ENCODE results near the gene ECHDC1.
"Not testable (repeated sequence)": the region's sequence is repeated elsewhere in the genome, so short reads cannot be mapped to it uniquely, and the experiment has no call there.

ECHDC1 gene

DNA sequence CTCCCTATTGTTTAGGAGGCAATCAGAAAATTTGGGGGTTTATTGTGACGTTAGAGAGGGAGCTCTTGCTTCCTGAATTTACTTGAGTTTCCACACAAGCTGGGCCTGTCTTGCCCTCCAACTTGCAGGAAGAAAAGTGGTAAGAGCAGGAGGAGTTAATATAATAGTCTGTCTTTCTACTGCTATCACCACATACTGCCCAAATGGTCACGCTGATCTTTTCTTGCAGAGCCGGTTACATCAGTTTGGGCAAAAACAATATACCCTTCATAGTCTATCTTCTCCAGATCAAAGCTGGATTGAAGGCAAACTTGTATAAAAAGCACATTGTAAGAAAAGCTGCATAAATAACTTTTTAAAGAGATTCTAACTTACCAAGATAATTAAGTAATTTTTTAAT lies 46.3 kb upstream of the ECHDC1 start:
- Histone ChIP-seq H3K4me1 (ENCODE audit: insufficient read depth, low read length, poor library complexity, severe bottlenecking) (no peaks in the 10 kb centered on the region), H3K9me3 (ENCODE audit: insufficient read depth, low read depth, low read length) (no peaks in the 10 kb centered on the region), H3K36me3 (ENCODE audit: insufficient read depth, low read length) (no peaks in the 10 kb centered on the region), H3F3A (ENCODE audit: low read depth) (no peaks in the 10 kb centered on the region), H2AFZ (ENCODE audit: low read length) (no peak overlapping the region), H4K20me1 (ENCODE audit: insufficient read depth, low read length, poor library complexity, severe bottlenecking) (no peaks in the 10 kb centered on the region), H3K9ac (ENCODE audit: low read depth, low read length, poor library complexity, severe bottlenecking) (no peak overlapping the region), H3K4me3 (ENCODE audit: low read length, poor library complexity, severe bottlenecking) (no peak overlapping the region), H3K4me2 (ENCODE audit: low read depth, low read length, poor library complexity, severe bottlenecking) (no peak overlapping the region), H3K27me3 (ENCODE audit: insufficient read depth, low read length, poor library complexity, severe bottlenecking) (no peaks in the 10 kb centered on the region), H3K9me2 (replicated peaks; ENCODE audit: low read depth, low read length) (no peaks in the 10 kb centered on the region), H3K79me2 (ENCODE audit: insufficient read depth, low read length) (no peaks in the 10 kb centered on the region)
- no peak for TF ChIP-seq EZH2phosphoT487 (IDR thresholded peaks at IDR 0.05; ENCODE audit: borderline replicate concordance)
- TF ChIP-seq, protein P1, sequence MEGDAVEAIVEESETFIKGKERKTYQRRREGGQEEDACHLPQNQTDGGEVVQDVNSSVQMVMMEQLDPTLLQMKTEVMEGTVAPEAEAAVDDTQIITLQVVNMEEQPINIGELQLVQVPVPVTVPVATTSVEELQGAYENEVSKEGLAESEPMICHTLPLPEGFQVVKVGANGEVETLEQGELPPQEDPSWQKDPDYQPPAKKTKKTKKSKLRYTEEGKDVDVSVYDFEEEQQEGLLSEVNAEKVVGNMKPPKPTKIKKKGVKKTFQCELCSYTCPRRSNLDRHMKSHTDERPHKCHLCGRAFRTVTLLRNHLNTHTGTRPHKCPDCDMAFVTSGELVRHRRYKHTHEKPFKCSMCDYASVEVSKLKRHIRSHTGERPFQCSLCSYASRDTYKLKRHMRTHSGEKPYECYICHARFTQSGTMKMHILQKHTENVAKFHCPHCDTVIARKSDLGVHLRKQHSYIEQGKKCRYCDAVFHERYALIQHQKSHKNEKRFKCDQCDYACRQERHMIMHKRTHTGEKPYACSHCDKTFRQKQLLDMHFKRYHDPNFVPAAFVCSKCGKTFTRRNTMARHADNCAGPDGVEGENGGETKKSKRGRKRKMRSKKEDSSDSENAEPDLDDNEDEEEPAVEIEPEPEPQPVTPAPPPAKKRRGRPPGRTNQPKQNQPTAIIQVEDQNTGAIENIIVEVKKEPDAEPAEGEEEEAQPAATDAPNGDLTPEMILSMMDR (conservative IDR thresholded peaks at IDR 0.05; ENCODE audit: low read length), result no peak

DNA sequence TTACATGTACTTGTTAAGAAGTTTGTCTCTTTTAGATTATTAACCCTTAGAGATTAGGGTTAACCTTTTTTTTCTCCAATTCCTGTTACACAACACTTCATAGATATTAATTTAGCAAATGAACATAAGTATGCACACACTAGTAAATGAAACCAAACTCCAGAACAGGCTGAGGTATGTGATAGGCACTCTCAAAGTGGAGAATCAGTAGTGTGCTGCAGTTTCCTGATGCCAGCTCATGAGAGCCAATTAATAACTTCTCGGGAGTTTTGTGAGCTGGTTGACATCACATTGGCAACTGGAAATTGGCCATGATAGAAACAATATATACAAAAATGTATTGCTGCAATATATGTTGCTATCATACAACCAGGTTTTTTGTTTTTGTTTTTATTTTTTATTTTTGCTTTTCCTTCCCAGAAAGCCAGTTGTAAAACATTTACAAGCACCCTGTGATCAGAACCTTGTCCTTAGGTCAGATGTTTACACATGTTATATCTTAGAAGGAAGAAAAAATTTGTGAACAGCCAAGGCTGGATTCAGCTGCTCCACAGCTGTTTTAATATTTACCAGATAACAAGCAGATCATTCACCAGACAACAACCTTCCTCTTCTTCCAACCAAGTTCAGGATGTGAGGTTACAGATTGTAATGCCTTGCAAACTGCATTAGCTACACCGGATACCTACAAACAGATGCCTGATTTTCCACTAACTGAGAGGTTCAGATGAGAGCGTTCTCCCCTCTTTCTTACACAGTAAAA lies 42.4 kb upstream of the ECHDC1 start:
- Histone ChIP-seq H3K4me2 (ENCODE audit: low read depth, low read length, poor library complexity, severe bottlenecking) (no peak overlapping the region), H3K79me2 (ENCODE audit: insufficient read depth, low read length) (no peaks in the 10 kb centered on the region), H3K9ac (ENCODE audit: low read depth, low read length, poor library complexity, severe bottlenecking) (no peak overlapping the region), H4K20me1 (ENCODE audit: insufficient read depth, low read length, poor library complexity, severe bottlenecking) (no peaks in the 10 kb centered on the region), H3K36me3 (ENCODE audit: insufficient read depth, low read length) (no peaks in the 10 kb centered on the region), H3K4me3 (ENCODE audit: low read length, poor library complexity, severe bottlenecking) (no peak overlapping the region), H2AFZ (ENCODE audit: low read length) (no peak overlapping the region), H3F3A (ENCODE audit: low read depth) (no peaks in the 10 kb centered on the region), H3K9me3 (ENCODE audit: insufficient read depth, low read depth, low read length) (no peaks in the 10 kb centered on the region), H3K9me2 (replicated peaks; ENCODE audit: low read depth, low read length) (no peaks in the 10 kb centered on the region), H3K27me3 (ENCODE audit: insufficient read depth, low read length, poor library complexity, severe bottlenecking) (no peaks in the 10 kb centered on the region), H3K4me1 (ENCODE audit: insufficient read depth, low read length, poor library complexity, severe bottlenecking) (no peaks in the 10 kb centered on the region)
- no peak for TF ChIP-seq EZH2phosphoT487 (IDR thresholded peaks at IDR 0.05; ENCODE audit: borderline replicate concordance)
- TF ChIP-seq, protein P1 (conservative IDR thresholded peaks at IDR 0.05; ENCODE audit: low read length), result no peak

DNA sequence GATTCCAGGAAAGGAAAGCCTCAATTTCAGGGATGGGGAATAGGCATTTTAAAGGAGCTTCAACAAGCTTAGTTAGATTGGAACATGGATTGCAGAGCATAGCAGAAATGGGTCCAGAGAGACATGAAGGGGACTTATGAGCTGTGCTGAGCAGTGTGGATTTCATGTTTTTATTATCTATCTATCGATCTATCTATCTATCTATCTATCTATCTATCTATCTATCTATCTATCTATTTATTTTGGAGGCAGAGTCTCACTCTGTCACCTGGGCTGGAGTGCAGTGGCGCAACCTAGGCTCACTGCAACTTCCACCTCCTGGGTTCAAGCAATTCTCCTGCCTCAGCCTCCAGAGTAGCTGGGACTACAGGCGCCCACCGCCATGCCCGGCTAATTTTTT lies 41.4 kb upstream of the ECHDC1 start:
- not testable (repeated sequence) for H3K4me1 ChIP-seq (ENCODE audit: insufficient read depth, low read length, poor library complexity, severe bottlenecking); H3K9ac ChIP-seq (ENCODE audit: low read depth, low read length, poor library complexity, severe bottlenecking); H2AFZ ChIP-seq (ENCODE audit: low read length); H3K36me3 ChIP-seq (ENCODE audit: insufficient read depth, low read length); H3K9me2 ChIP-seq (replicated peaks; ENCODE audit: low read depth, low read length); H3K9me3 ChIP-seq (ENCODE audit: insufficient read depth, low read depth, low read length); H3K4me3 ChIP-seq (ENCODE audit: low read length, poor library complexity, severe bottlenecking); H4K20me1 ChIP-seq (ENCODE audit: insufficient read depth, low read length, poor library complexity, severe bottlenecking); H3F3A ChIP-seq (ENCODE audit: low read depth); H3K27me3 ChIP-seq (ENCODE audit: insufficient read depth, low read length, poor library complexity, severe bottlenecking); H3K79me2 ChIP-seq (ENCODE audit: insufficient read depth, low read length); H3K4me2 ChIP-seq (ENCODE audit: low read depth, low read length, poor library complexity, severe bottlenecking)

DNA sequence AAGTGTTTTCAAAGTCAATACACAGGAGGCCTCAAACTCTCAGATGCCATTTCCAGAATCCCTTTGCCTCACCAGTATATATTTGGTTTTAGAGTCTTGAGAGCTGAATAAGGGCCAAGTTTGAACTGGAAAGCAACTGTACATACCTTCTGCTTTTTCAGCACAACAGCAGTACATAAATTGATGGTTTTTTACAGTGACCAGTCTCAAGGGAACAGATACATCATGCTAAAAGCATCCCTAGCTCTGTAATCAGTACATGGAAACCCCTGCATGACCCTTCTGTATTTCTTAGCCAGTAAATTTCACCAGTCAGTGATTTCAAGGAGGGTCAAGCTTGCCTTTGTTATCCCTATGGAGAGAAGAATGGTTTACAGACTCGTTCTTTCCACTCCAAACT lies 40.6 kb upstream of the ECHDC1 start:
- Histone ChIP-seq H3K27me3 (ENCODE audit: insufficient read depth, low read length, poor library complexity, severe bottlenecking) (no peaks in the 10 kb centered on the region), H3K36me3 (ENCODE audit: insufficient read depth, low read length) (no peaks in the 10 kb centered on the region), H3K79me2 (ENCODE audit: insufficient read depth, low read length) (no peaks in the 10 kb centered on the region), H3K9me2 (replicated peaks; ENCODE audit: low read depth, low read length) (no peaks in the 10 kb centered on the region), H3K4me3 (ENCODE audit: low read length, poor library complexity, severe bottlenecking) (no peak overlapping the region), H3K9me3 (ENCODE audit: insufficient read depth, low read depth, low read length) (no peaks in the 10 kb centered on the region), H3K9ac (ENCODE audit: low read depth, low read length, poor library complexity, severe bottlenecking) (no peak overlapping the region), H4K20me1 (ENCODE audit: insufficient read depth, low read length, poor library complexity, severe bottlenecking) (no peaks in the 10 kb centered on the region), H2AFZ (ENCODE audit: low read length) (no peak overlapping the region), H3K4me2 (ENCODE audit: low read depth, low read length, poor library complexity, severe bottlenecking) (no peak overlapping the region), H3K4me1 (ENCODE audit: insufficient read depth, low read length, poor library complexity, severe bottlenecking) (no peaks in the 10 kb centered on the region), H3F3A (ENCODE audit: low read depth) (no peaks in the 10 kb centered on the region)
- TF ChIP-seq EZH2phosphoT487 (IDR thresholded peaks at IDR 0.05; ENCODE audit: borderline replicate concordance), result no peak
- TF ChIP-seq, protein P1 (conservative IDR thresholded peaks at IDR 0.05; ENCODE audit: low read length), result no peak
